HG03521 (cell line): ENCODE data around the gene FKBP4.

Experiments used
- ATAC-seq: cut with Tn5 transposase; IDR thresholded peaks from one replicate; pipeline ENCODE4 v1.9.1; 2021; ENCODE audit warnings: mild to moderate bottlenecking, moderate library complexity; ENCODE audit not compliant: unreplicated experiment

The FKBP4 gene

DNA sequence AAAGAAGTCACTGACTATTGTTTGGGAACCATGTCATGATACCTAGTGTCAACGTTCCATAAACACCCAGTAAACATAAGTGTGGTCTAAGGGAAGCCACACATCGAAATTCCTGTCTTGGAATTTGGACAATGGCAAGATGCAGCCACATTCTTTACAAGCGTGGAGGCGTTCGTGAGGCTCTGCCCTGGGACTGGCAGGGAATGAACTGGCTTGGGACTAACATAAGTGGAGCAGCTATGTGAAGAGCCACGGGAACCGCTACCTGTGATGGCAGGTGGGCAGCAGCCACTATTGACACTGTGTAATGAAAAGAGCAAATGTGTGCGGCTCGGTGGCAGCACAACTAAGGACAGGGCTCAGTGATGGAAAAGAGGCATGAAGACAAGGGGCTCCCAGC lies 50.0 kb downstream of the FKBP4 start:
- ATAC-seq, result no peak

- ATAC-seq, result no peak
Measured at GRCh38 chr12:2845280-2845679, 50.5 kb downstream of the FKBP4 start.

- no peak for ATAC-seq
Measured at GRCh38 chr12:2851931-2852330, 57.2 kb downstream of the FKBP4 start.

- no peak for ATAC-seq
Measured at GRCh38 chr12:2853626-2854025, 58.9 kb downstream of the FKBP4 start.
